K562 (cell line): ENCODE measurements around the gene PLCB1. TPM values are rescaled to one million over a fixed set of nuclear protein-coding genes. Genes with fewer than 3 reads are reported as not detected.

Experiments
- ATAC-seq: fragments of 200-7000 bp; cut with Tn5 transposase; 3 replicates; pipeline ENCODE4 v1.9.1; 2020; ENCODE audit warnings: moderate library complexity
- BruUV-seq: library from RNA; stranded (reverse); fragments of 400-500 nt; replicated peaks from 2 replicates; lab custom pipeline; 2021; lab: Mats Ljungman, UMichigan
- CTCF ChIA-PET: fragments of 300-600 bp; formaldehyde crosslinking; extraction: SDS; loops from one replicate; lab custom pipeline; 2021; ENCODE audit warnings: low intra/inter-chr PET ratio; lab: Yijun Ruan, JAX
- POLR2A ChIA-PET: fragments of 300-600, 350-650 bp; sonication (Branson Sonifier 250); formaldehyde crosslinking; extraction: SDS; loops from one replicate; lab custom pipeline; 2021; ENCODE audit warnings: antibody characterized with exemption, inconsistent platforms; lab: Yijun Ruan, JAX
- DNase-seq, 4 experiments: peaks; one replicate each; pipeline versions ENCODE4 v3.0.0 to v3.0.0-alpha.2; 2011 to 2018; ENCODE audit warnings: low spot score in 3 of 4, mixed read lengths in 3 of 4; ENCODE audit errors: extremely low read depth in 1 of 4
- FAIRE-seq: peaks from 2 replicates; lab custom pipeline; 2011; peaks lifted over from hg19 to GRCh38; lab: Jason Lieb, UNC
- H2AFZ ChIP-seq: 2 replicates; pipeline ENCODE4 v1.6.0; 2011; ENCODE audit warnings: low read depth, low read length, control low read depth, inconsistent platforms
- H3K27ac ChIP-seq: fragments of 200-600 bp; 3 replicates; pipeline ENCODE4 v1.8.0; 2011; ENCODE audit warnings: low read depth, mild to moderate bottlenecking, control low read depth, inconsistent platforms, low read length, moderate library complexity, mixed read lengths; ENCODE audit errors: extremely low read depth
- H3K27me3 ChIP-seq, 2 experiments: fragments of 300-600 bp in 1 of 2; 2 replicates in 1 of 2; 3 replicates in 1 of 2; pipeline versions ENCODE4 v1.6.0 to v1.8.0; 2011; ENCODE audit warnings: inconsistent platforms in 2 of 2, low read length in 2 of 2, mild to moderate bottlenecking in 1 of 2, mixed read lengths in 1 of 2, moderate library complexity in 1 of 2; ENCODE audit not compliant: control insufficient read depth in 2 of 2, insufficient read depth in 2 of 2
- H3K36me3 ChIP-seq: fragments of 300-600 bp; 3 replicates; pipeline ENCODE4 v1.8.0; 2011; ENCODE audit warnings: mild to moderate bottlenecking, low read length, inconsistent platforms; ENCODE audit not compliant: control insufficient read depth, insufficient read depth
- H3K4me1 ChIP-seq, 2 experiments: fragments of 200-600 bp in 1 of 2; replicated peaks in 1 of 2; 2 replicates in 1 of 2; 3 replicates in 1 of 2; pipeline versions ENCODE4 v1.5.1 to v1.8.0; 2011; ENCODE audit warnings: inconsistent platforms in 2 of 2, low read length in 2 of 2, mild to moderate bottlenecking in 1 of 2, mixed read lengths in 1 of 2, moderate library complexity in 1 of 2; ENCODE audit not compliant: control insufficient read depth in 2 of 2, insufficient read depth in 2 of 2
- H3K4me2 ChIP-seq: 2 replicates; pipeline ENCODE4 v1.6.1; 2011; ENCODE audit warnings: low read length, control low read depth, inconsistent platforms, mixed read lengths; ENCODE audit not compliant: insufficient read depth
- H3K4me3 ChIP-seq: fragments of 200-600 bp; sonication (generic), shearing (Covaris generic); 2 replicates; pipeline ENCODE4 v1.5.1; 2016; ENCODE audit warnings: control low read depth, inconsistent platforms
- H3K79me2 ChIP-seq: fragments of 200-600 bp; 3 replicates; pipeline ENCODE4 v1.8.0; 2011; ENCODE audit warnings: low read length, inconsistent platforms; ENCODE audit not compliant: control insufficient read depth, insufficient read depth
- H3K9ac ChIP-seq, 2 experiments: 2 replicates each; pipeline versions ENCODE4 v1.6.0 to v1.6.1; 2011; ENCODE audit warnings: low read depth in 2 of 2, low read length in 2 of 2, control low read depth in 1 of 2, inconsistent platforms in 1 of 2, mild to moderate bottlenecking in 1 of 2, mixed read lengths in 1 of 2; ENCODE audit not compliant: insufficient read depth in 1 of 2
- H3K9me1 ChIP-seq: one replicate; pipeline ENCODE4 v1.6.0; 2011; ENCODE audit warnings: inconsistent platforms, mild to moderate bottlenecking, low read length, moderate library complexity; ENCODE audit not compliant: control insufficient read depth, insufficient read depth
- H3K9me3 ChIP-seq: replicated peaks from 2 replicates; pipeline ENCODE4 v1.5.1; 2011; ENCODE audit warnings: low read depth, low read length, inconsistent platforms; ENCODE audit not compliant: control insufficient read depth, insufficient read depth
- H4K20me1 ChIP-seq: replicated peaks from 2 replicates; pipeline ENCODE4 v1.6.1; 2011; ENCODE audit warnings: low read length, inconsistent platforms, mixed read lengths; ENCODE audit not compliant: control insufficient read depth, insufficient read depth
- ETS1 ChIP-seq: conservative IDR thresholded peaks from 2 replicates; pipeline ENCODE4 v1.6.1; 2011; ENCODE audit warnings: low read depth, mild to moderate bottlenecking, low read length; ENCODE audit not compliant: control insufficient read depth
- GMEB1 ChIP-seq: fragments of 250-450 bp; sonication (Bioruptor Pico); IDR thresholded peaks from 2 replicates; pipeline ENCODE4 v1.4.0; 2020; ENCODE audit warnings: mild to moderate bottlenecking
- HIVEP1 ChIP-seq: fragments of 250-450 bp; sonication (Bioruptor Pico); IDR thresholded peaks from 2 replicates; pipeline ENCODE4 v1.4.0; 2020; ENCODE audit warnings: mild to moderate bottlenecking
- JUN ChIP-seq, 2 experiments: sonication (generic) in 1 of 2; formaldehyde crosslinking in 1 of 2; IDR thresholded peaks; 2 replicates each; pipeline versions ENCODE4 v1.6.1 to v1.8.0; 2012 to 2022; ENCODE audit warnings: borderline replicate concordance in 2 of 2, mild to moderate bottlenecking in 2 of 2, improper control_type of control experiment in 1 of 2, low read depth in 1 of 2, low read length in 1 of 2, missing genetic modification reagents in 1 of 2
- L3MBTL2 ChIP-seq: fragments of 450-650 bp; IDR thresholded peaks from 2 replicates; pipeline ENCODE4 v1.6.1; 2016; ENCODE audit warnings: mild to moderate bottlenecking, moderate library complexity
- SIN3A ChIP-seq, 2 experiments: fragments of 150-350 bp in 1 of 2; IDR thresholded peaks; 2 replicates each; pipeline ENCODE4 v1.6.1; 2011 to 2016; ENCODE audit warnings: borderline replicate concordance in 2 of 2, low read depth in 2 of 2, low read length in 2 of 2, mild to moderate bottlenecking in 2 of 2, moderate library complexity in 2 of 2; ENCODE audit not compliant: control insufficient read depth in 1 of 2
- SIRT6 ChIP-seq: IDR thresholded peaks from one replicate; pipeline ENCODE4 v1.6.1; 2012; ENCODE audit warnings: low read depth, mild to moderate bottlenecking, control low read depth, inconsistent platforms, low read length, moderate library complexity
- SRSF9 ChIP-seq: fragments of 200-400 bp; formaldehyde crosslinking; IDR thresholded peaks from 2 replicates; pipeline ENCODE4 v1.6.1; 2017; ENCODE audit warnings: low read depth, low read length, borderline replicate concordance
- TFAM ChIP-seq: fragments of 250-450 bp; sonication (Bioruptor Pico); conservative IDR thresholded peaks from 2 replicates; pipeline ENCODE4 v1.5.0; 2021; ENCODE audit warnings: mild to moderate bottlenecking, moderate library complexity
- TFAP4 ChIP-seq: sonication (generic); formaldehyde crosslinking; IDR thresholded peaks from 2 replicates; pipeline ENCODE4 v1.8.0; 2022; ENCODE audit warnings: missing genetic modification reagents, mild to moderate bottlenecking, moderate library complexity, borderline replicate concordance
- ZBTB33 ChIP-seq: sonication (generic); formaldehyde crosslinking; IDR thresholded peaks from 2 replicates; pipeline ENCODE4 v1.8.1; 2023; ENCODE audit warnings: mild to moderate bottlenecking, missing genetic modification reagents
- ZNF639 ChIP-seq, 2 experiments: fragments of 200-800 bp in 1 of 2; sonication (Bioruptor generic) in 1 of 2; sonication (generic) in 1 of 2; formaldehyde crosslinking in 1 of 2; IDR thresholded peaks in 1 of 2; conservative IDR thresholded peaks in 1 of 2; 2 replicates each; pipeline versions ENCODE4 v1.5.0 to v1.6.1; 2016 to 2020; ENCODE audit warnings: missing compliant biosample characterization in 1 of 2, missing genetic modification characterization in 1 of 2, missing genetic modification reagents in 1 of 2
- in situ Hi-C: fragments of 300-500 bp; cut with MboI; formaldehyde crosslinking; loops from 4 replicates; pipeline ENCODE4 v1.15.0; 2018; ENCODE audit warnings: inconsistent platforms, mixed read lengths
- intact Hi-C: fragments of 100-400 bp; cut with micrococcal nuclease; formaldehyde crosslinking; loops from 2 replicates; pipeline ENCODE4 v1.14.2; 2022
- polyA plus RNA-seq, 8 experiments: library from polyadenylated mRNA; depleted of rRNA in 4 of 8; stranded (reverse) in 5 of 8; unstranded in 3 of 8; fragments of >200 nt; fragmentation: Nextera tagmentation in 2 of 8; fragmentation: Illumina TruSeq in 1 of 8; extraction: Ambion mirVana in 2 of 8; extraction: Trizol in 1 of 8; gene quantifications; 2 replicates each; pipeline versions ENCODE4 v1.2.1 to v1.2.3, GENCODE V29; 2011 to 2014; ENCODE audit warnings: inconsistent platforms in 1 of 8, missing spikeins in 1 of 8
- total RNA-seq, 7 experiments: library from RNA; depleted of rRNA in 6 of 7; stranded (reverse); fragments of >200 nt in 6 of 7; fragmentation: Illumina TruSeq in 2 of 7; extraction: Trizol in 2 of 7; gene quantifications; 2 replicates each; pipeline versions ENCODE4 v1.2.1 to v1.2.3, GENCODE V29; 2011 to 2021; ENCODE audit warnings: low replicate concordance in 1 of 7

PLCB1 gene
- total and polyA plus RNA-seq, 9 of the 15 experiments (the other 6 are each of a cell fraction or from before 2014, with no cell fraction given): 0.34 to 3.1 (median 1.3) TPM

- DNase-seq (no peak), ATAC-seq (no peak), FAIRE-seq (no peak)
- H2AFZ ChIP-seq: no peak overlapping the region
- BruUV-seq: no TSS peak
- H3K27ac ChIP-seq: no peak overlapping the region
- intact Hi-C loops (no loop called here), in situ Hi-C loops (no loop called here)
- no peak overlapping the region for H3K4me2 ChIP-seq
- H3K9ac ChIP-seq: no peak overlapping the region
- H3K36me3 ChIP-seq: no peaks in the 10 kb centered on the region
- no peaks in the 10 kb centered on the region for H4K20me1 ChIP-seq
- ChIA-PET POLR2A (no interaction called here), CTCF (no interaction called here)
- H3K4me3 ChIP-seq: no peak overlapping the region
- H3K4me1 ChIP-seq: no peaks in the 10 kb centered on the region; a peak in 1 of 5 replicates
- H3K9me1 ChIP-seq: no peaks in the 10 kb centered on the region
- H3K9me3 ChIP-seq: no peaks in the 10 kb centered on the region
- H3K79me2 ChIP-seq: no peaks in the 10 kb centered on the region
- TF ChIP-seq TFAP4 (CRISPR knock-in tag) (no peak), SIRT6 (no peak), L3MBTL2 (no peak), ZBTB33 (CRISPR knock-in tag) (no peak), SRSF9 (no peak), ZNF639 (CRISPR knock-in tag; conservative IDR thresholded peaks at IDR 0.05 in 1 of 2, IDR thresholded peaks at IDR 0.05 in 1 of 2) (no peak), JUN (IDR thresholded peaks at IDR 0.05; ENCODE audit: borderline replicate concordance, low read depth, low read length) (no peak), JUN (CRISPR knock-in tag; IDR thresholded peaks at IDR 0.05; ENCODE audit: borderline replicate concordance) (no peak), SIN3A (IDR thresholded peaks at IDR 0.05; ENCODE audit: borderline replicate concordance in 2 of 2, control insufficient read depth in 1 of 2, low read depth in 2 of 2, low read length in 2 of 2) (no peak), GMEB1 (CRISPR knock-in tag) (no peak), HIVEP1 (CRISPR knock-in tag) (no peak), TFAM (no peak), ETS1 (no peak)
- no peaks in the 10 kb centered on the region for H3K27me3 ChIP-seq
Observed at GRCh38 chr20:8148501-8148900, 16.4 kb downstream of the PLCB1 start.
